ENCODE results near the gene C1S. TPM values are rescaled to one million over a fixed set of nuclear protein-coding genes. Genes with fewer than 3 reads are reported as not detected.

The C1S gene
- total RNA-seq, 2 donors from 2014 or later: 35.8 to 97.2 TPM

DNA sequence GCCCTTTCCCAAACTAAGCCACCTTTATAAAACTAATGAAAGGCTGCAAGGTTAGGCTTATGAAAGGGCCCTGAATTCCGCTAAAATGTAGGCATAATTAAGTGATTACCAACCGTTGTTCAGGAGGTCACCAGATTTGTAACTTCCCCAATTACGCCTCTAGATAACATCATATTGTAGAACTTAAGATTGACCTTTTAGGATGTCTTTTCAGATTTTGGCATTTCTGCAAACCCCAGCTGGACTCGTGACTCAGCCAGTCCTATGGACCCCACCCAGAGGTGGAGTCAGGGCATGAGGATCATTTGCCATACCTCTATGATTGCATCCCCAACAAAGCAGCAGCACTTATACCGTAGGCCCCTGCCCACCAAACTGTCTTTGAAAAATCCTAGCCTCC is 38.6 kb upstream of the C1S start:
- TF ChIP-seq, protein P1, sequence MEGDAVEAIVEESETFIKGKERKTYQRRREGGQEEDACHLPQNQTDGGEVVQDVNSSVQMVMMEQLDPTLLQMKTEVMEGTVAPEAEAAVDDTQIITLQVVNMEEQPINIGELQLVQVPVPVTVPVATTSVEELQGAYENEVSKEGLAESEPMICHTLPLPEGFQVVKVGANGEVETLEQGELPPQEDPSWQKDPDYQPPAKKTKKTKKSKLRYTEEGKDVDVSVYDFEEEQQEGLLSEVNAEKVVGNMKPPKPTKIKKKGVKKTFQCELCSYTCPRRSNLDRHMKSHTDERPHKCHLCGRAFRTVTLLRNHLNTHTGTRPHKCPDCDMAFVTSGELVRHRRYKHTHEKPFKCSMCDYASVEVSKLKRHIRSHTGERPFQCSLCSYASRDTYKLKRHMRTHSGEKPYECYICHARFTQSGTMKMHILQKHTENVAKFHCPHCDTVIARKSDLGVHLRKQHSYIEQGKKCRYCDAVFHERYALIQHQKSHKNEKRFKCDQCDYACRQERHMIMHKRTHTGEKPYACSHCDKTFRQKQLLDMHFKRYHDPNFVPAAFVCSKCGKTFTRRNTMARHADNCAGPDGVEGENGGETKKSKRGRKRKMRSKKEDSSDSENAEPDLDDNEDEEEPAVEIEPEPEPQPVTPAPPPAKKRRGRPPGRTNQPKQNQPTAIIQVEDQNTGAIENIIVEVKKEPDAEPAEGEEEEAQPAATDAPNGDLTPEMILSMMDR (IDR thresholded peaks at IDR 0.05): no peak
- H3K4me3 ChIP-seq: no peak overlapping the region
- no peaks in the 10 kb centered on the region for H3K9me3 ChIP-seq
- no peaks in the 10 kb centered on the region for H3K27me3 ChIP-seq
- H3K27ac ChIP-seq: no peak overlapping the region
- intact Hi-C loops (cut with DNase I): no loop called here
- no peak for DNase-seq
- no peak overlapping the region for H3K9ac ChIP-seq (ENCODE audit: low read depth in 2 of 2, low read length in 2 of 2)
- peaks cover 8% of the 10 kb centered on the region for H3K4me1 ChIP-seq
- H3K36me3 ChIP-seq: no peaks in the 10 kb centered on the region

- intact Hi-C loops (cut with DNase I): no loop called here
- DNase-seq: no peak
- TF ChIP-seq, protein P1 (IDR thresholded peaks at IDR 0.05): no peak
Measured at GRCh38 chr12:7023114-7023513, 37.4 kb upstream of the C1S start.

DNA sequence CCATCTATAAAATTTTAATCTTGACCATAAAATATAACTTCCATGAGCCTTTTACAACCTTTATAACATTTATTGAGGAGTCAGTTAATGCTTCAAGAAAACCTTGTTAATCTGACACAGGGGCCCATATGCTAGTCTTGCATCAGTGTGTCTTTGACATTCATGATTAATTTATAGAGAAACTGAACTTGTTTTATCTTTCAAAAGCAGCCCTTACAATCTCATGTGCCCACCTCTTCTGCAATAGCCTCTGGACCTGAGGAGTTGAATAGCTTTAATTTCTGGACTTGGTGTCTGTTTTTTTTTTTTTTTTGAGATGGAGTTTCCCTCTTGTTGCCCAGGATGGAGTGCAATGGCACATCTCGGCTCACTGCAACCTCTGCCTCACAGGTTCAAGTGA is 33.7 kb upstream of the C1S start:
- H3K27ac ChIP-seq: no peak overlapping the region
- H3K9me3 ChIP-seq: no peaks in the 10 kb centered on the region
- H3K4me1 ChIP-seq: no peaks in the 10 kb centered on the region
- no peak for DNase-seq
- H3K4me3 ChIP-seq: no peak overlapping the region
- TF ChIP-seq, protein P1 (IDR thresholded peaks at IDR 0.05): no peak
- H3K36me3 ChIP-seq: no peaks in the 10 kb centered on the region
- no peak overlapping the region for H3K9ac ChIP-seq (ENCODE audit: low read depth in 2 of 2, low read length in 2 of 2)
- intact Hi-C loops (cut with DNase I): no loop called here
- no peaks in the 10 kb centered on the region for H3K27me3 ChIP-seq

More at GRCh38 chr12:7023114-7023513, 37.4 kb upstream of the C1S start:
- H3K4me1 ChIP-seq: no peaks in the 10 kb centered on the region
- no peak overlapping the region for H3K27ac ChIP-seq
- H3K4me3 ChIP-seq: no peak overlapping the region
- no peaks in the 10 kb centered on the region for H3K27me3 ChIP-seq
- no peak overlapping the region for H3K9ac ChIP-seq (ENCODE audit: low read depth in 2 of 2, low read length in 2 of 2)
- no peaks in the 10 kb centered on the region for H3K9me3 ChIP-seq
- H3K36me3 ChIP-seq: no peaks in the 10 kb centered on the region

DNA sequence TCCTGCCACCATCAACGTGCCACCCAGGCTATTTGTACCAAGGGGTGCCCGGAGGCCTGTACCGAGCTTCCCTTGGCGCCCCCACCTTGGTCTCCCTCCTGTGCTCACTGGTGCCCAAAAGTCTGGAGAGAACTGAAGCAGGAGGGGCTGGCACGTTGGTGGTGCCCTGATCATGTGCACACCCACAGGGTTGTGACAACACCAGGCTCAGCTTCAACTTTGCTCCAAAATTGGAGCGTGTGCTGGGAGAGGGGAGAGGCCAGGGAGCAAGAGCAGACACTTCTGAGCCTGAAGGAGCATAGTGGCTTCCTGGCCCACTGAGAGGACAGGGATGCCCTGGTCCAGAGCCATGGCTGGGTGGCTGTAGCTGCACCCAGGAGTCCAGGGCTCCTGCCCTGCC is 29.2 kb upstream of the C1S start:
- no peak for DNase-seq
- Histone ChIP-seq H3K9me3 (no peaks in the 10 kb centered on the region), H3K27ac (no peak overlapping the region), H3K27me3 (no peaks in the 10 kb centered on the region), H3K4me3 (no peak overlapping the region), H3K4me1 (no peaks in the 10 kb centered on the region), H3K36me3 (no peaks in the 10 kb centered on the region), H3K9ac (ENCODE audit: low read depth in 2 of 2, low read length in 2 of 2) (no peak overlapping the region)
- intact Hi-C loops (cut with DNase I): no loop called here
- TF ChIP-seq, protein P1 (IDR thresholded peaks at IDR 0.05): no peak

GRCh38 chr12:7032990-7033389 is 27.5 kb upstream of the C1S start:
- Histone ChIP-seq H3K36me3 (no peaks in the 10 kb centered on the region), H3K9me3 (no peaks in the 10 kb centered on the region), H3K27ac (no peak overlapping the region), H3K4me1 (no peaks in the 10 kb centered on the region), H3K4me3 (no peak overlapping the region), H3K9ac (ENCODE audit: low read depth in 2 of 2, low read length in 2 of 2) (no peak overlapping the region), H3K27me3 (no peaks in the 10 kb centered on the region)
- intact Hi-C loops (cut with DNase I): no loop called here
- TF ChIP-seq, protein P1 (IDR thresholded peaks at IDR 0.05): no peak
- no peak for DNase-seq

- no peak overlapping the region for H3K27ac ChIP-seq
- TF ChIP-seq, protein P1 (IDR thresholded peaks at IDR 0.05): no peak
- no peaks in the 10 kb centered on the region for H3K4me1 ChIP-seq
- intact Hi-C loops (cut with DNase I): no loop called here
- no peaks in the 10 kb centered on the region for H3K9me3 ChIP-seq
- no peaks in the 10 kb centered on the region for H3K27me3 ChIP-seq
- H3K4me3 ChIP-seq: no peak overlapping the region
- no peaks in the 10 kb centered on the region for H3K36me3 ChIP-seq
- no peak overlapping the region for H3K9ac ChIP-seq (ENCODE audit: low read depth in 2 of 2, low read length in 2 of 2)
- DNase-seq: no peak
Measured at GRCh38 chr12:7034464-7034863, 26.1 kb upstream of the C1S start.

Data from colonic mucosa (tissue), 4 donors.